Gastroesophageal sphincter (tissue), 3 donors: ENCODE data around the gene PHF21B.

Experiments used
- POLR2AphosphoS5 ChIP-seq: sonication (generic); formaldehyde crosslinking; IDR thresholded peaks from one replicate; pipeline ENCODE4 v1.6.1; 2017; ENCODE audit warnings: antibody characterized with exemption
- TF ChIP-seq, protein P1 (sequence below), 4 experiments: fragments of 200-600 bp in 2 of 4; fragments of 450-650 bp in 2 of 4; sonication (generic) in 1 of 4; IDR thresholded peaks; one replicate each; pipeline ENCODE4 v1.5.1; 2017 to 2019; ENCODE audit warnings: antibody characterized with exemption in 4 of 4, mild to moderate bottlenecking in 2 of 4, moderate library complexity in 2 of 4

DNA sequence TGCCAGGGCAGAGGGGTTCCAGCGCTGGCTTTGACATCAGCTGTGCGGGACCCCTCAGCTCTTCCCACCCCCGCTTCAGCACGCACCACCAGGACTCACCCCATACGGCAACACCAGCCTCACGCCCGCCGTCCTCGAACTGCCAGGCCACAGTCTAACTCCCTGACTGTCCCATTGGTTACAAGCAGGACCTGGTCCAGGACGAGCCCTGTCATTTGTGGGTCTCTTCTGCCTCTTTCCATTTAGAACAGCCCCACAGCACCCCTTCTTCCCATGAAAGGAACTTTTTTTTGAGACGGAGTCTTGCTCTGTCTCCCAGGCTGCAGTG is 81.7 kb downstream of the PHF21B start:
- TF ChIP-seq POLR2AphosphoS5 = no peak
- TF ChIP-seq, protein P1, sequence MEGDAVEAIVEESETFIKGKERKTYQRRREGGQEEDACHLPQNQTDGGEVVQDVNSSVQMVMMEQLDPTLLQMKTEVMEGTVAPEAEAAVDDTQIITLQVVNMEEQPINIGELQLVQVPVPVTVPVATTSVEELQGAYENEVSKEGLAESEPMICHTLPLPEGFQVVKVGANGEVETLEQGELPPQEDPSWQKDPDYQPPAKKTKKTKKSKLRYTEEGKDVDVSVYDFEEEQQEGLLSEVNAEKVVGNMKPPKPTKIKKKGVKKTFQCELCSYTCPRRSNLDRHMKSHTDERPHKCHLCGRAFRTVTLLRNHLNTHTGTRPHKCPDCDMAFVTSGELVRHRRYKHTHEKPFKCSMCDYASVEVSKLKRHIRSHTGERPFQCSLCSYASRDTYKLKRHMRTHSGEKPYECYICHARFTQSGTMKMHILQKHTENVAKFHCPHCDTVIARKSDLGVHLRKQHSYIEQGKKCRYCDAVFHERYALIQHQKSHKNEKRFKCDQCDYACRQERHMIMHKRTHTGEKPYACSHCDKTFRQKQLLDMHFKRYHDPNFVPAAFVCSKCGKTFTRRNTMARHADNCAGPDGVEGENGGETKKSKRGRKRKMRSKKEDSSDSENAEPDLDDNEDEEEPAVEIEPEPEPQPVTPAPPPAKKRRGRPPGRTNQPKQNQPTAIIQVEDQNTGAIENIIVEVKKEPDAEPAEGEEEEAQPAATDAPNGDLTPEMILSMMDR (IDR thresholded peaks at IDR 0.05) = no peak
